WTC11 (cell line): Measurements from ENCODE around the gene SAP30BP. TPM values are rescaled to one million over a fixed set of nuclear protein-coding genes. Genes with fewer than 3 reads are reported as not detected.

Source experiments
- ATAC-seq: fragments of 200-7000 bp; cut with Tn5 transposase; 2 replicates; pipeline ENCODE4 v1.10.0; 2021; ENCODE audit warnings: mild to moderate bottlenecking, moderate library complexity
- CTCF ChIA-PET: fragments of 300-600 bp; sonication (Branson Sonifier 250); formaldehyde crosslinking; loops from one replicate; lab custom pipeline; 2021; ENCODE audit warnings: antibody characterized with exemption; lab: Charles Lee
- POLR2A ChIA-PET: fragments of 350-600 bp; sonication (Branson Sonifier 250); formaldehyde crosslinking; loops from one replicate; lab custom pipeline; 2021; ENCODE audit warnings: antibody characterized with exemption; lab: Charles Lee
- DNase-seq: peaks from one replicate; pipeline ENCODE4 v3.0.0; 2021; ENCODE audit warnings: low spot score
- H3K27ac Mint-ChIP-seq: 2 replicates; pipeline ENCODE4 v1.8.0; 2021; ENCODE audit warnings: mixed read lengths
- H3K27me3 Mint-ChIP-seq: 2 replicates; pipeline ENCODE4 v1.8.0; 2021; ENCODE audit warnings: low read depth, mild to moderate bottlenecking, moderate library complexity, mixed read lengths
- H3K36me3 Mint-ChIP-seq: 2 replicates; pipeline ENCODE4 v1.8.0; 2021; ENCODE audit warnings: mixed read lengths
- H3K4me1 Mint-ChIP-seq: 2 replicates; pipeline ENCODE4 v1.8.0; 2022; ENCODE audit warnings: mixed read lengths
- H3K4me3 Mint-ChIP-seq: 2 replicates; pipeline ENCODE4 v1.8.0; 2021; ENCODE audit warnings: mild to moderate bottlenecking, moderate library complexity, mixed read lengths
- H3K9me3 Mint-ChIP-seq: 2 replicates; pipeline ENCODE4 v1.8.0; 2021; ENCODE audit warnings: mixed read lengths
- ELF4 ChIP-seq: sonication (generic); formaldehyde crosslinking; IDR thresholded peaks from 2 replicates; pipeline ENCODE4 v1.8.1; 2022; ENCODE audit warnings: low read depth, mild to moderate bottlenecking, moderate library complexity, missing genetic modification reagents
- FOXJ3 ChIP-seq: sonication (generic); formaldehyde crosslinking; IDR thresholded peaks from 2 replicates; pipeline ENCODE4 v1.9.0; 2021; ENCODE audit warnings: missing genetic modification reagents, mild to moderate bottlenecking, borderline replicate concordance
- FOXK1 ChIP-seq: sonication (generic); formaldehyde crosslinking; IDR thresholded peaks from 2 replicates; pipeline ENCODE4 v1.8.0; 2022; ENCODE audit warnings: mild to moderate bottlenecking, moderate library complexity, missing genetic modification reagents
- GRHL2 ChIP-seq: fragments of 250-450 bp; sonication (Bioruptor Pico); IDR thresholded peaks from 2 replicates; pipeline ENCODE4 v1.8.0; 2022; ENCODE audit warnings: mild to moderate bottlenecking, moderate library complexity; ENCODE audit not compliant: insufficient replicate concordance, severe bottlenecking
- GTF2I ChIP-seq: fragments of 250-450 bp; sonication (Bioruptor Pico); conservative IDR thresholded peaks from 2 replicates; pipeline ENCODE4 v1.4.0; 2021; ENCODE audit warnings: mild to moderate bottlenecking
- NR2C2 ChIP-seq: sonication (generic); formaldehyde crosslinking; IDR thresholded peaks from 2 replicates; pipeline ENCODE4 v1.8.0; 2022; ENCODE audit warnings: mild to moderate bottlenecking, missing genetic modification reagents
- RELA ChIP-seq: sonication (generic); formaldehyde crosslinking; IDR thresholded peaks from 2 replicates; pipeline ENCODE4 v1.8.1; 2022; ENCODE audit warnings: missing genetic modification reagents, mild to moderate bottlenecking, borderline replicate concordance
- RORB ChIP-seq: fragments of 250-450 bp; sonication (Bioruptor Pico); IDR thresholded peaks from 2 replicates; pipeline ENCODE4 v1.9.0; 2021; ENCODE audit warnings: mild to moderate bottlenecking
- TCF7 ChIP-seq: sonication (generic); formaldehyde crosslinking; IDR thresholded peaks from 2 replicates; pipeline ENCODE4 v1.8.0; 2022; ENCODE audit warnings: mild to moderate bottlenecking, low read depth, missing genetic modification reagents, moderate library complexity
- TEAD4 ChIP-seq: sonication (generic); formaldehyde crosslinking; IDR thresholded peaks from 2 replicates; pipeline ENCODE4 v1.8.0; 2022; ENCODE audit warnings: mild to moderate bottlenecking, missing genetic modification reagents
- ZNF121 ChIP-seq: sonication (generic); formaldehyde crosslinking; IDR thresholded peaks from 2 replicates; pipeline ENCODE4 v1.8.0; 2023; ENCODE audit warnings: missing genetic modification reagents
- ZNF317 ChIP-seq: sonication (generic); formaldehyde crosslinking; IDR thresholded peaks from 2 replicates; pipeline ENCODE4 v1.8.1; 2023; ENCODE audit warnings: low read depth, mild to moderate bottlenecking, moderate library complexity, missing genetic modification reagents, borderline replicate concordance
- ZNF396 ChIP-seq: fragments of 250-450 bp; sonication (Bioruptor Pico); IDR thresholded peaks from 2 replicates; pipeline ENCODE4 v1.8.0; 2021; ENCODE audit warnings: mild to moderate bottlenecking, moderate library complexity, borderline replicate concordance
- total RNA-seq: library from RNA; stranded (reverse); gene quantifications from 3 replicates; pipeline ENCODE4 v1.2.3, GENCODE V29; 2021
- TF ChIP-seq, protein P1 (sequence below): sonication (generic); formaldehyde crosslinking; IDR thresholded peaks from 2 replicates; pipeline ENCODE4 v1.8.1; 2023; ENCODE audit warnings: mild to moderate bottlenecking, missing genetic modification reagents
- TF ChIP-seq, protein P2 (sequence below): fragments of 200-600 bp; IDR thresholded peaks from 2 replicates; pipeline ENCODE4 v1.8.0; 2022; ENCODE audit warnings: antibody characterized with exemption
- TF ChIP-seq, protein P3 (sequence below): sonication (generic); formaldehyde crosslinking; conservative IDR thresholded peaks from 2 replicates; pipeline ENCODE4 v1.8.1; 2022; ENCODE audit warnings: mild to moderate bottlenecking, missing genetic modification reagents
- TF ChIP-seq, protein P4 (sequence below): fragments of 250-450 bp; sonication (Bioruptor Pico); conservative IDR thresholded peaks from 2 replicates; pipeline ENCODE4 v1.9.0; 2021; ENCODE audit warnings: mild to moderate bottlenecking
- TF ChIP-seq, protein P5 (sequence below): sonication (generic); formaldehyde crosslinking; IDR thresholded peaks from 2 replicates; pipeline ENCODE4 v1.8.1; 2022; ENCODE audit warnings: mild to moderate bottlenecking, missing genetic modification reagents, moderate library complexity, borderline replicate concordance

Gene SAP30BP
- total RNA-seq, 1 experiment from 2014 or later: 86.8 TPM

DNA sequence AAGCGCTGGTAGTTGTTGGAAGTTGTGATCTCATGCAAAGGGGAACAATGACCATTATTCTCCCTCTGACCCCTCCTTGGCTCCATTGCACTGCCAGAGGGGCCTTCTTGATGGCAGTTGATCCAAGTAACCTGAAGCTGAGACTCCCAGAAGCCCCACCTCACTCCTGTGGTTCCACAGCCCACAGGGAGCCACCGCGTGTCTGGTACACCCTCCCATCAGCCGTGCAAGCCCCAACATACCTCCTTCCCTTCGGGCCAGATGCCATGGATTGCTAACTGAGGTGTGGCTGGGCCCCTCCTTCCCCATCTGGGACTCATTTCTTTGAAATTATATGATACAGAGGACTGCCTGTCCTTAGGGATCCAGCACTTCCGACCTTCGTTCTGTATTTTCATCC lies 17.8 kb downstream of the SAP30BP start:
- CTCF ChIA-PET: interaction anchor here (0.5 to 1.5 kb wide), 4 partner anchors 9 to 180 kb away, joined by 3 to 5 read pairs (median 4); no protein-coding TSS in a partner anchor
- no peaks in the 10 kb centered on the region for H3K27me3 Mint-ChIP-seq
- H3K9me3 Mint-ChIP-seq: no peaks in the 10 kb centered on the region
- ATAC-seq (no peak), DNase-seq (no peak)
- no peaks in the 10 kb centered on the region for H3K4me1 Mint-ChIP-seq
- TF ChIP-seq RELA (CRISPR knock-in tag) (no peak), GTF2I (CRISPR knock-in tag) (no peak), ZNF317 (no peak)
- TF ChIP-seq, protein P1, sequence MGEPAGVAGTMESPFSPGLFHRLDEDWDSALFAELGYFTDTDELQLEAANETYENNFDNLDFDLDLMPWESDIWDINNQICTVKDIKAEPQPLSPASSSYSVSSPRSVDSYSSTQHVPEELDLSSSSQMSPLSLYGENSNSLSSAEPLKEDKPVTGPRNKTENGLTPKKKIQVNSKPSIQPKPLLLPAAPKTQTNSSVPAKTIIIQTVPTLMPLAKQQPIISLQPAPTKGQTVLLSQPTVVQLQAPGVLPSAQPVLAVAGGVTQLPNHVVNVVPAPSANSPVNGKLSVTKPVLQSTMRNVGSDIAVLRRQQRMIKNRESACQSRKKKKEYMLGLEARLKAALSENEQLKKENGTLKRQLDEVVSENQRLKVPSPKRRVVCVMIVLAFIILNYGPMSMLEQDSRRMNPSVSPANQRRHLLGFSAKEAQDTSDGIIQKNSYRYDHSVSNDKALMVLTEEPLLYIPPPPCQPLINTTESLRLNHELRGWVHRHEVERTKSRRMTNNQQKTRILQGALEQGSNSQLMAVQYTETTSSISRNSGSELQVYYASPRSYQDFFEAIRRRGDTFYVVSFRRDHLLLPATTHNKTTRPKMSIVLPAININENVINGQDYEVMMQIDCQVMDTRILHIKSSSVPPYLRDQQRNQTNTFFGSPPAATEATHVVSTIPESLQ: no peak
- TF ChIP-seq, protein P2, sequence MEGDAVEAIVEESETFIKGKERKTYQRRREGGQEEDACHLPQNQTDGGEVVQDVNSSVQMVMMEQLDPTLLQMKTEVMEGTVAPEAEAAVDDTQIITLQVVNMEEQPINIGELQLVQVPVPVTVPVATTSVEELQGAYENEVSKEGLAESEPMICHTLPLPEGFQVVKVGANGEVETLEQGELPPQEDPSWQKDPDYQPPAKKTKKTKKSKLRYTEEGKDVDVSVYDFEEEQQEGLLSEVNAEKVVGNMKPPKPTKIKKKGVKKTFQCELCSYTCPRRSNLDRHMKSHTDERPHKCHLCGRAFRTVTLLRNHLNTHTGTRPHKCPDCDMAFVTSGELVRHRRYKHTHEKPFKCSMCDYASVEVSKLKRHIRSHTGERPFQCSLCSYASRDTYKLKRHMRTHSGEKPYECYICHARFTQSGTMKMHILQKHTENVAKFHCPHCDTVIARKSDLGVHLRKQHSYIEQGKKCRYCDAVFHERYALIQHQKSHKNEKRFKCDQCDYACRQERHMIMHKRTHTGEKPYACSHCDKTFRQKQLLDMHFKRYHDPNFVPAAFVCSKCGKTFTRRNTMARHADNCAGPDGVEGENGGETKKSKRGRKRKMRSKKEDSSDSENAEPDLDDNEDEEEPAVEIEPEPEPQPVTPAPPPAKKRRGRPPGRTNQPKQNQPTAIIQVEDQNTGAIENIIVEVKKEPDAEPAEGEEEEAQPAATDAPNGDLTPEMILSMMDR: no peak
- peaks cover under 1% of the 10 kb centered on the region; the same call in 1 of the 2 replicates for H3K36me3 Mint-ChIP-seq
- peak overlapping the region; percentile 42 for H3K27ac Mint-ChIP-seq
- no peak overlapping the region for H3K4me3 Mint-ChIP-seq
- POLR2A ChIA-PET: no interaction called here

DNA sequence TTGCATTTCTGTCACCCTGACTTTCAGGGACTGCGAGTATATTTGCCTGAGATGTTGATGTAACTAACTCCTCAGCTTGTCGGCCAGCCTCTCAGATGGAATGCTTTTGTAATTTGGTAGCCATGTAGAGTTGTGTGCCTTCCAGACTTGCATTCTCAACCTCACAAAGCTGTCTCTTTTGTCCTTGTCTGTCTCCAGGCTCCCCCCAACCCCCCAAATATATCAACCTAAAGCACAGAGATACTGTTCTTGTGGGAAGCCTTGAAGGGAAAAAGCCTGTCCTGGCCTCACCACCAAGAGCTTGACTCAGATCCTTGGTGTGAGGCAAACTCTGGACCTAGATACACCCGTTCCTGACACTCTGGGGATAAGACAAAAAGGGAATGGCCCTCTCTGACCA lies 18.4 kb downstream of the SAP30BP start:
- no peaks in the 10 kb centered on the region; the same call in 1 of the 2 replicates for H3K36me3 Mint-ChIP-seq
- POLR2A ChIA-PET: no interaction called here
- H3K9me3 Mint-ChIP-seq: no peaks in the 10 kb centered on the region
- ATAC-seq: no peak
- no peak overlapping the region for H3K4me3 Mint-ChIP-seq
- H3K4me1 Mint-ChIP-seq: no peaks in the 10 kb centered on the region
- CTCF ChIA-PET: interaction anchor here (0.6 to 1.5 kb wide), 4 partner anchors 10 to 84 kb away, joined by 3 to 5 read pairs (median 4); no protein-coding TSS in a partner anchor
- DNase-seq: no peak
- H3K27ac Mint-ChIP-seq: peak overlapping the region; percentile 42
- TF ChIP-seq NR2C2 (no peak), ZNF396 (CRISPR knock-in tag) (no peak), FOXK1 (no peak), RORB (CRISPR knock-in tag) (no peak), TCF7 (CRISPR knock-in tag) (no peak), GRHL2 (CRISPR knock-in tag) (no peak), ZNF121 (CRISPR knock-in tag) (no peak), FOXJ3 (no peak)
- TF ChIP-seq, protein P3, sequence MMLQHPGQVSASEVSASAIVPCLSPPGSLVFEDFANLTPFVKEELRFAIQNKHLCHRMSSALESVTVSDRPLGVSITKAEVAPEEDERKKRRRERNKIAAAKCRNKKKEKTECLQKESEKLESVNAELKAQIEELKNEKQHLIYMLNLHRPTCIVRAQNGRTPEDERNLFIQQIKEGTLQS (CRISPR knock-in tag): no peak
- H3K27me3 Mint-ChIP-seq: no peaks in the 10 kb centered on the region

DNA sequence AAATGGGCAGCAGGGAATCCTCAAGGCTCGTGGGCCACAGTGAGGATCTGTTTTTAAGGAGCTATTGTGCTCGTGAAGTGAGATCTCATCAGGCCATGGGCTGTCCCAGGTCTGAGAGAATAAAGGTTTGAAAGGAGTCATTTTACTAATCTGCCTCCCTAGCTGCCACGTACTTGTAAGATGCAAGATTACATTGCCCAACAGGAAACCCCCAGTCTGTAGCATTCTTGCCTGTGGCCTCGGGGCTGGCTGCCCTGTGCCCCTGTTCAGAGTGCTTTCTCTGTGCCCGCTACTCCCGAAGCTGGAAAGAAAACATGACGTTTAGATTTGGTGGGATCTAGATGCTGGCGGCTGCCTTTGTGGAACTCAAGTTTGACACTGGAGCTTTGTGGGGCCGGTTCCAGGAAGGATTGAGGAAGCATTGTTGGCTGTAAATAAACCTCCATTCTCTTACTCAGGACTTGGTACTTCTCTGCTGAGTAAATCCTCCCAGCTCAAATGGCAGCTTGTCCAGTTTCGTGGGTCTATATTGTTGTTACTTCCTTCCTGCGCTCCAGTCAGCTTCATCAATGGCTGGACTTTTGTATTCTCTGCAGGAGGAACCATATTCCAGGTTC lies 21.2 kb downstream of the SAP30BP start:
- CTCF ChIA-PET: interaction anchor here (0.7 to 5.5 kb wide), 8 partner anchors 14 to 142 kb away, joined by 3 to 25 read pairs (median 5); partner anchors contain the start of genes RECQL5 and SMIM5
- POLR2A ChIA-PET: interaction anchor here (0.7 kb wide), 1 partner anchor 8 kb away, joined by 5 read pairs; no protein-coding TSS in a partner anchor
- Mint-ChIP-seq H3K27me3 (no peaks in the 10 kb centered on the region), H3K4me3 (no peak overlapping the region), H3K36me3 (no peaks in the 10 kb centered on the region), H3K4me1 (peaks cover 9% of the 10 kb centered on the region), H3K9me3 (no peaks in the 10 kb centered on the region), H3K27ac (no peak overlapping the region)
- ATAC-seq (no peak), DNase-seq (no peak)
- TF ChIP-seq, protein P1: no peak
- TF ChIP-seq GTF2I (CRISPR knock-in tag) (no peak), NR2C2 (no peak), ELF4 (CRISPR knock-in tag) (no peak), TEAD4 (CRISPR knock-in tag) (no peak)
- TF ChIP-seq, protein P4, sequence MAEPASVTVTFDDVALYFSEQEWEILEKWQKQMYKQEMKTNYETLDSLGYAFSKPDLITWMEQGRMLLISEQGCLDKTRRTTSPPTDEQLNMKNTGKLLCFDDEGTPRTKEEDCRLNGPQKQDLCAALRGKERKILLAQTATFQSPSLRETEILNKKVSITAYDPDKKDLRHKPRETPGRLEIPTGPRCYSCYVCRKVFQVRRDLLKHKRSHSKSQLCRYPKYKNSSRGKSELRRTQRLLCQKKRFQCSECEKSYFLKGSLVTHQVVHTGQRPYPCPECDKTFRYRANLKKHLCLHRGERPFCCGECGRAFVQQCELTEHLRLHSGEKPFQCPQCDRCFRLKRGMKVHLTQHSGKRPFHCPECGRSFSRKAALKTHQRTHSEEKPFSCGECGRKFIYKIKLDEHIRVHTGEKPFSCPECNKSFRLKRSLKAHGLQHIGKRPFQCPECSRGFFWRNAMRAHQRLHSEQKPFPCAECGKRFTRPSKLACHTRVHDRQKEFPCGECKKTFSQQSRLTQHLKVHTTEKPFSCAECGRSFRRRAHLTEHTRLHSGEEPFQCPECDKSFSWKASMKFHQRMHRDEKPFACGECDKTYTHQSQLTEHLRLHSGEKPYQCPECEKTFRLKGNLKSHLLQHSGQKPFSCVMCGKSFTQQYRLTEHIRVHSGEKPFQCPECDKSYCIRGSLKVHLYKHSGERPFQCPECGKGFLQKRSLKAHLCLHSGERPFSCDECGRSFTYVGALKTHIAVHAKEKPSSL (CRISPR knock-in tag): no peak
- TF ChIP-seq, protein P5, sequence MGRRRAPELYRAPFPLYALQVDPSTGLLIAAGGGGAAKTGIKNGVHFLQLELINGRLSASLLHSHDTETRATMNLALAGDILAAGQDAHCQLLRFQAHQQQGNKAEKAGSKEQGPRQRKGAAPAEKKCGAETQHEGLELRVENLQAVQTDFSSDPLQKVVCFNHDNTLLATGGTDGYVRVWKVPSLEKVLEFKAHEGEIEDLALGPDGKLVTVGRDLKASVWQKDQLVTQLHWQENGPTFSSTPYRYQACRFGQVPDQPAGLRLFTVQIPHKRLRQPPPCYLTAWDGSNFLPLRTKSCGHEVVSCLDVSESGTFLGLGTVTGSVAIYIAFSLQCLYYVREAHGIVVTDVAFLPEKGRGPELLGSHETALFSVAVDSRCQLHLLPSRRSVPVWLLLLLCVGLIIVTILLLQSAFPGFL (CRISPR knock-in tag): no peak
